CD4-positive, alpha-beta T cell treated with Interleukin-15 for 4 hours (primary cell): Measurements from ENCODE around the gene VPS13D.

Experiments
- DNase-seq: peaks from one replicate; pipeline ENCODE4 v3.0.0-alpha.2; 2020; ENCODE audit warnings: low spot score

The VPS13D gene

GRCh38 chr1:12553963-12554362 lies 324.1 kb downstream of the VPS13D start:
- no peak for DNase-seq

GRCh38 chr1:12554521-12555305 lies 324.9 kb downstream of the VPS13D start:
- DNase-seq = no peak

- DNase-seq = no peak
Observed at GRCh38 chr1:12555411-12556367, 325.9 kb downstream of the VPS13D start.

GRCh38 chr1:12556368-12556930 lies 326.6 kb downstream of the VPS13D start:
- DNase-seq = no peak

- no peak for DNase-seq
Observed at GRCh38 chr1:12556957-12557935, 327.4 kb downstream of the VPS13D start.

GRCh38 chr1:12561121-12561520 lies 331.3 kb downstream of the VPS13D start:
- no peak for DNase-seq
